Lung microvascular endothelial cell (primary cell): Measurements from ENCODE around the gene SAMD4A. TPM values are rescaled to one million over a fixed set of nuclear protein-coding genes. Genes with fewer than 3 reads are reported as not detected.

Source experiments
- DNase-seq, 2 donors: peaks; one replicate each; pipeline versions ENCODE4 v3.0.0 to v3.0.0-alpha.2; 2010; ENCODE audit warnings: low read depth in 2 of 2
- total RNA-seq: library from RNA; depleted of rRNA; stranded (reverse); fragments of >200 nt; gene quantifications from 2 replicates; pipeline ENCODE4 v1.2.1, GENCODE V29; 2014

The SAMD4A gene, protein sequence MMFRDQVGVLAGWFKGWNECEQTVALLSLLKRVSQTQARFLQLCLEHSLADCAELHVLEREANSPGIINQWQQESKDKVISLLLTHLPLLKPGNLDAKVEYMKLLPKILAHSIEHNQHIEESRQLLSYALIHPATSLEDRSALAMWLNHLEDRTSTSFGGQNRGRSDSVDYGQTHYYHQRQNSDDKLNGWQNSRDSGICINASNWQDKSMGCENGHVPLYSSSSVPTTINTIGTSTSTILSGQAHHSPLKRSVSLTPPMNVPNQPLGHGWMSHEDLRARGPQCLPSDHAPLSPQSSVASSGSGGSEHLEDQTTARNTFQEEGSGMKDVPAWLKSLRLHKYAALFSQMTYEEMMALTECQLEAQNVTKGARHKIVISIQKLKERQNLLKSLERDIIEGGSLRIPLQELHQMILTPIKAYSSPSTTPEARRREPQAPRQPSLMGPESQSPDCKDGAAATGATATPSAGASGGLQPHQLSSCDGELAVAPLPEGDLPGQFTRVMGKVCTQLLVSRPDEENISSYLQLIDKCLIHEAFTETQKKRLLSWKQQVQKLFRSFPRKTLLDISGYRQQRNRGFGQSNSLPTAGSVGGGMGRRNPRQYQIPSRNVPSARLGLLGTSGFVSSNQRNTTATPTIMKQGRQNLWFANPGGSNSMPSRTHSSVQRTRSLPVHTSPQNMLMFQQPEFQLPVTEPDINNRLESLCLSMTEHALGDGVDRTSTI
- 19.6 and 43.5 TPM in 2 replicates for total RNA-seq

DNA sequence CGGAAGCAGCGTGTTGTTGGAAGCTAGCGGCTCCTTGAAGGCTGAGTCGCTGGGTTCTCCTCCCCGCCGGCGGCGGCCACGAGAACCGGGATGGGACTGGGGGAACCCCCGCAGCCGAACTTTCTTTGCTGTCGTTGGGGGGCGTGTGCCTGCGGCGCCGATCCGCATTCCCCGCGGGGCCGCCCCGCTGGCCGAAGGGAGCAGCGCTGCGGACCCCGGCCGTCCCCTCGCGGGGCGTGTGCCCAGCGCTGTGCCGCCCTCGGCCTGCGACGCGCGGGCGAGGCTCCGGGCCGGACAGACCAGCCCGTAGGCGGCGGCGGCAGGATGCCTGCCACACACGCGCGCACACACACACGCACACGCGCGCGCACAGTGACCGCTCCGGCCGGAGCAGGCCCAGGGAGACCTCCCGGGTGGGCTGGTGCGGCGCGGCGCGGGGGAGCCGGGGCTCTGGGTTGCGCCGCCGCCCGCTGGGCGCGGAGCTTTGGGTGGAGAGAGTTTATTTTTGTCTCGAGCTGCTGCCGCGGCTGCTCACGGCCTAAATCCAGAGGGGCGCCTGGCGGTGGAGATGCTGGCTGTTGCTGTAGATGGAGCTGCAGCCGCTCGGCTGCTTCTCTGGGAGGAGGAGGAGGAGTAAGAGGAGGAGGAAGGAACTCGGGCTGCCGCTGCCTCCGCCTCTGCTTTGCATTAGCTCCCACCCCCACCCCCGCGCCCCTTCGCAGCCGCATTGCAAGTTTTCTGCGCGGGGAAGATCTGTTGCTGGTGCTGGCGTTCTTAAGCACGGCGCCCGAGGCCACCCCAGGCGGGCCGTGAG, at the start of gene SAMD4A:
Gene SAMD4A, plus strand, starts transcription at position 719 of the 814 bp plus-strand sequence. CDS start 789 bp downstream, outside the sequence.
- peak; percentile 72 to 88 for DNase-seq

DNA sequence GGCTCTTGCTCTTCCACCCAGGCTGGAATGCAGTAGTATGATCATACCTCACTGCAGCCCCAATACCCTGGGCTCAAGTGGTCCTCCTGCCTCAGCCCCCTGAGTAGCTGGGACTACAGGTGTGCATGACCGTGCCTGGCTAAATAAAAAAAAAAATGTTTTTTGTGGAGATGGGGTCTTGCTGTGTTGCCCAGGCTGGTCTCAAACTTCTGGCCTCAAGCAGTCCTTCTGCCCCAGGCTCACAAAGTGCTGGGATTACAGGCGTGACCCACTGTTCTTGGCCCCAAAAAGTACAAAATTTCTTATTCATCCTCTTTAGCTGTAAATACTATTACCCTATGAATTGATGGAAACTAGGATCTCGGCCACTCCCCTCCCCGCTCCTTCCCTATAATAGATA, 42.5 kb upstream of the SAMD4A start:
- DNase-seq, result no peak

GRCh38 chr14:54528973-54529372, 38.0 kb upstream of the SAMD4A start:
- DNase-seq, result no peak

DNA sequence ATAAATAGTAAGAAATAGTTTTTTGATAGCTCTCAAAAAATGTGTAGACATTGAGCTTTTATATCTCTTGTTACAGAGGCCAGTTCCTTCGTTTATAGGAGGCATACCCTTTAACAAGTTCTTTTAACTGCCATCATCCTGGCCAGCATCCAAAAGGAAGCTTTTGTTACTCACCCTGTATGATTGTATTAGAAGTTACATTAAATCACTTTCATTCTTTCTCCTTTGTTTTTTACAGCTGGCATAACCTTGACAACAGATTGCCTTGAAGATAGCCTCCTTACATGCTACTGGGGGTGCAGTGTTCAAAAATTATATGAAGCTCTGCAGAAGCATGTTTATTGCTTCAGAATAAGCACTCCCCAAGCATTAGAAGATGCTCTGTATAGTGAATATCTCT, 37.1 kb upstream of the SAMD4A start:
- peak; percentile 55 to 92 for DNase-seq

- DNase-seq, result no peak
These were observed 34.6 kb upstream of the SAMD4A start for GRCh38 chr14:54532111-54533012.

- DNase-seq, result no peak
These were observed 33.8 kb upstream of the SAMD4A start for GRCh38 chr14:54533100-54533499.

- no peak for DNase-seq
These were observed 31.8 kb upstream of the SAMD4A start for GRCh38 chr14:54535126-54535525.

DNA sequence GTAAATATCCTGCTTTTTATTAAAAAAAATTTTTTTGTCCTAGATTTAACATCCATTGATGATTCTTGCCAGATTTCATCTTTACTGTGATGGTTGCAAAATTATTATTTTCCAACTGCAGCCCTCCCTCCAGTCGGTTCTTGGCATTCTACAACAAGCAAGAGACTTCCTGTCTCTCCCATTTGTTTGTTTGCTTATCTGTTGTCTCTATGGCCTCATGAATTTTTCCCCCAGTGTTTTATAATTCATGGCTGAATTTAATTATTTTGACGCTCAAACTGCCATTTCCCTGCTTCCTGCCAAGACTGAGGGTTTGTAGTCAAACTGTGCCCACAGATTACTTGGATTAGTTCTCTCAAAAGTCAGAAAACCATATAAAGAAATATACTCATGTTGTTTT, 31.3 kb upstream of the SAMD4A start:
- DNase-seq, result no peak

GRCh38 chr14:54537651-54538050, 29.3 kb upstream of the SAMD4A start:
- no peak for DNase-seq

- no peak for DNase-seq
These were observed 28.9 kb upstream of the SAMD4A start for GRCh38 chr14:54538055-54538454.

- DNase-seq, result no peak
These were observed 19.3 kb upstream of the SAMD4A start for GRCh38 chr14:54547583-54547982.

- no peak for DNase-seq
These were observed 18.4 kb upstream of the SAMD4A start for GRCh38 chr14:54548491-54548890.

- DNase-seq, result peak in 1 of 2 donors; percentile 10
These were observed 17.1 kb upstream of the SAMD4A start for GRCh38 chr14:54549862-54550261.

DNA sequence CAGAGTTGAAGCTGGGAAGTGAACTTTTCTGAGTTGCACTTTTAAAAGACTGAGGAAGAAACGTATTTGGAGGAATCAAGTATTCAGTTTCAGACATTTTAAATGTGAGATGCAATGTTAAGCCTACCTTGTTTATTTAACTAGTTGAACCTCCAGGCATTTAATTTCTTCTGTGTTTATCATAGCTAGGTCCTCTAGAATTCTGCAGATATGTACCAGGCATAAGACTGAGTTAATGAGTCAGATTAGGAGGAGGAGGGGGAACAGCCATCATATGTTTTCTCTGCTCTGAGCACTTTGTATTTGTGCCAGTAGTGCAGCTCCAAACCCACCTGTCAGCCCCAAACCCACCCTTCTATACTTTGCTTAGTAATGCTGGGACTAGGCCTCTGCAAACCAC, 16.4 kb upstream of the SAMD4A start:
- no peak for DNase-seq

DNA sequence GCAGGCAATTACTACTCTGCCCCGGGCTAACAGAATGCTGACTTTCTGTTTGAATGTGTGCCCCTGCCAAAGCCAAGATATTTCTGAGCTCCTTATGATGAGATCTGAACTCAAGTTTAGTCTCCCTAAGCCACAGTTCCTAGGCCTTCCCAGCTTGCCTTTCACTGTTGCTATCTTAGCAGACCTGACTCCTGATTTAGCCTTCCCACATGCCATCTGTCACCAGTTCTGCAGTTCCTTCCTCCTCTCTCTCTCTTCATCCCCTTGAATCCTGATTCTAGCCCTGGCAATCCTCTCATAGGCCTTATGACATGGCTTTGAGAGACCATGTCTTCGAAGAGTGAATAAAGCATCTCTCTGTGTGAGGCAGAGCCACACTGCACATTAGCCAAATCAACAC, 12.5 kb upstream of the SAMD4A start:
- DNase-seq, result no peak

GRCh38 chr14:54555651-54556050, 11.3 kb upstream of the SAMD4A start:
- DNase-seq, result peak in 1 of 2 donors; percentile 30

GRCh38 chr14:54556535-54556934, 10.4 kb upstream of the SAMD4A start:
- no peak for DNase-seq

GRCh38 chr14:54562334-54562733, 4.6 kb upstream of the SAMD4A start:
- no peak for DNase-seq

- DNase-seq, result peak; percentile 59 to 69
These were observed 2.7 kb upstream of the SAMD4A start for GRCh38 chr14:54564071-54564867.
